ENCODE data around the gene SEMA3D.

Gene SEMA3D

GRCh38 chr7:85046534-85046933, 140.3 kb downstream of the SEMA3D start:
- Histone ChIP-seq H3K79me2 (no peaks in the 10 kb centered on the region), H3K27me3 (ENCODE audit: control insufficient read depth, insufficient read depth, low read length) (no peaks in the 10 kb centered on the region), H3K36me3 (ENCODE audit: control insufficient read depth, insufficient read depth, low read length) (no peaks in the 10 kb centered on the region), H2AFZ (no peak overlapping the region), H3K27ac (no peak overlapping the region), H3K4me3 (ENCODE audit: low read depth, low read length) (no peak overlapping the region), H3K9ac (no peak overlapping the region), H3K4me1 (no peaks in the 10 kb centered on the region), H3K9me3 (ENCODE audit: control insufficient read depth, low read length) (no peaks in the 10 kb centered on the region), H3K4me2 (ENCODE audit: low read length) (no peak overlapping the region)
- TF ChIP-seq, protein P1, sequence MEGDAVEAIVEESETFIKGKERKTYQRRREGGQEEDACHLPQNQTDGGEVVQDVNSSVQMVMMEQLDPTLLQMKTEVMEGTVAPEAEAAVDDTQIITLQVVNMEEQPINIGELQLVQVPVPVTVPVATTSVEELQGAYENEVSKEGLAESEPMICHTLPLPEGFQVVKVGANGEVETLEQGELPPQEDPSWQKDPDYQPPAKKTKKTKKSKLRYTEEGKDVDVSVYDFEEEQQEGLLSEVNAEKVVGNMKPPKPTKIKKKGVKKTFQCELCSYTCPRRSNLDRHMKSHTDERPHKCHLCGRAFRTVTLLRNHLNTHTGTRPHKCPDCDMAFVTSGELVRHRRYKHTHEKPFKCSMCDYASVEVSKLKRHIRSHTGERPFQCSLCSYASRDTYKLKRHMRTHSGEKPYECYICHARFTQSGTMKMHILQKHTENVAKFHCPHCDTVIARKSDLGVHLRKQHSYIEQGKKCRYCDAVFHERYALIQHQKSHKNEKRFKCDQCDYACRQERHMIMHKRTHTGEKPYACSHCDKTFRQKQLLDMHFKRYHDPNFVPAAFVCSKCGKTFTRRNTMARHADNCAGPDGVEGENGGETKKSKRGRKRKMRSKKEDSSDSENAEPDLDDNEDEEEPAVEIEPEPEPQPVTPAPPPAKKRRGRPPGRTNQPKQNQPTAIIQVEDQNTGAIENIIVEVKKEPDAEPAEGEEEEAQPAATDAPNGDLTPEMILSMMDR (IDR thresholded peaks at IDR 0.05) = no peak

- Histone ChIP-seq H3K36me3 (ENCODE audit: control insufficient read depth, insufficient read depth, low read length) (no peaks in the 10 kb centered on the region), H2AFZ (peak overlapping the region; percentile 26), H3K4me1 (no peaks in the 10 kb centered on the region), H3K9ac (no peak overlapping the region), H3K4me3 (ENCODE audit: low read depth, low read length) (no peak overlapping the region), H3K4me2 (ENCODE audit: low read length) (no peak overlapping the region), H3K27me3 (ENCODE audit: control insufficient read depth, insufficient read depth, low read length) (no peaks in the 10 kb centered on the region), H3K27ac (no peak overlapping the region), H3K79me2 (no peaks in the 10 kb centered on the region), H3K9me3 (ENCODE audit: control insufficient read depth, low read length) (no peaks in the 10 kb centered on the region)
- TF ChIP-seq, protein P1 (IDR thresholded peaks at IDR 0.05) = peak; percentile 40
Measured at GRCh38 chr7:85041605-85042216, 145.1 kb downstream of the SEMA3D start.

DNA sequence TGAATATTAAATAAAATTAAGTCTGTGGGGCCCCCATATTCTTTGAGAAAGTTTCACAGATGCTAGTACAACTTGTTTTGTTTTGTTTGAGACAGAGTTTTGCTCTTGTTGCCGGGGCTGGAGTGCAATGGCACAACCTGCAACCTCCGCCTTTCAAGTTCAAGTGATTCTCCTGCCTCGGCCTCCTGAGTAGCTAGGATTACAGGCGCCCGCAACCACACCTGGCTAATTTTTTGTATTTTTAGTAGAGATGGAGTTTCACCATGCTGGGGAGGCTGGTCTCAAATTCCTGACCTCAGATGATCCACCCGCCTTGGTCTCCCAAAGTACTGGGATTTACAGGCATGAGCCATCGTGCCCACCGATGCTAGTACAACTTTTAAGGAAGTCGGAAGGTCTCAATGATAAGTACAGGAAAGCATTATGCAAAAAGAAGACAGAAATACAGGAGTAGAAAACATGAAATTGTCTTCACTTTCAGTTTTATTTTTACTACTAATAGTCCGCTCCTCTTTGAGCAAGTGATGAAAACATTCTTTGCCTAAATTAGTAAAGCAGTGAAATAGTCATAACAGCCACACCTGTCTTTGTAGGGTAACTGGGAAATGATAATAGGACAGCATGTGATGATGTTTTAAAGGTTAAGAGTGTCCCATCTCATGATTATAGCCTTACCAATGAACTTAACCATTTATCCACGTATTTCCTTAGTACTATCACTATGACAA, 147.5 kb downstream of the SEMA3D start:
- Histone ChIP-seq H3K9ac (no peak overlapping the region), H3K27me3 (ENCODE audit: control insufficient read depth, insufficient read depth, low read length) (no peaks in the 10 kb centered on the region), H3K9me3 (ENCODE audit: control insufficient read depth, low read length) (no peaks in the 10 kb centered on the region), H3K4me1 (no peaks in the 10 kb centered on the region), H3K27ac (no peak overlapping the region), H3K4me3 (ENCODE audit: low read depth, low read length) (no peak overlapping the region), H3K79me2 (no peaks in the 10 kb centered on the region), H2AFZ (no peak overlapping the region), H3K36me3 (ENCODE audit: control insufficient read depth, insufficient read depth, low read length) (no peaks in the 10 kb centered on the region), H3K4me2 (ENCODE audit: low read length) (no peak overlapping the region)
- TF ChIP-seq, protein P1 (IDR thresholded peaks at IDR 0.05) = no peak

DNA sequence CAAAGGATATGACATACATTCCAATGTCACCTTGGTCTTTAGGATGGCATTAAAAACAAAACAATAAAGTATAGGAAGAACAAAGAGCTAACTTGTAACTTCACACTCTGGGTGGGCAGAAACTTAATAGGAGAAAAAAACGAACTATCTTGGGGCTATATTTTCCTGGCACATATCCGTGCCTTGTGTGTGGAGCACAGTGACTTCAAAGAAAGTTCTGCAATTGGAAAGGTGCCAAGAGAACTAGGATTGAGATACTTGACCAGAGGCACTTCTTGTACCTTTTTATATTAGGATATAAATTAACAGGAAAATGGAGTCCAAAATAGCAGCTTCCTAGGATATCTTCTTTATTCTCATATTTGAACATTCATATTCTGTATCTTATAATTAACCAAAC, 148.4 kb downstream of the SEMA3D start:
- H3K9ac ChIP-seq = no peak overlapping the region
- H3K4me2 ChIP-seq (ENCODE audit: low read length) = no peak overlapping the region
- no peaks in the 10 kb centered on the region for H3K27me3 ChIP-seq (ENCODE audit: control insufficient read depth, insufficient read depth, low read length)
- no peak overlapping the region for H3K4me3 ChIP-seq (ENCODE audit: low read depth, low read length)
- H2AFZ ChIP-seq = no peak overlapping the region
- no peaks in the 10 kb centered on the region for H3K4me1 ChIP-seq
- TF ChIP-seq, protein P1 (IDR thresholded peaks at IDR 0.05) = no peak
- no peaks in the 10 kb centered on the region for H3K79me2 ChIP-seq
- H3K27ac ChIP-seq = no peak overlapping the region
- no peaks in the 10 kb centered on the region for H3K9me3 ChIP-seq (ENCODE audit: control insufficient read depth, low read length)
- H3K36me3 ChIP-seq (ENCODE audit: control insufficient read depth, insufficient read depth, low read length) = no peaks in the 10 kb centered on the region

GRCh38 chr7:85033263-85033662, 153.6 kb downstream of the SEMA3D start:
- TF ChIP-seq, protein P1 (IDR thresholded peaks at IDR 0.05) = no peak
- Histone ChIP-seq H3K9ac (no peak overlapping the region), H3K9me3 (ENCODE audit: control insufficient read depth, low read length) (no peaks in the 10 kb centered on the region), H3K36me3 (ENCODE audit: control insufficient read depth, insufficient read depth, low read length) (no peaks in the 10 kb centered on the region), H2AFZ (no peak overlapping the region), H3K79me2 (no peaks in the 10 kb centered on the region), H3K4me3 (ENCODE audit: low read depth, low read length) (no peak overlapping the region), H3K27me3 (ENCODE audit: control insufficient read depth, insufficient read depth, low read length) (no peaks in the 10 kb centered on the region), H3K27ac (no peak overlapping the region), H3K4me2 (ENCODE audit: low read length) (no peak overlapping the region), H3K4me1 (no peaks in the 10 kb centered on the region)
